CD4-positive, alpha-beta T cell treated with Interferon alpha-2 for 1 hour (primary cell): ENCODE results near the gene THEM5.
A peak's percentile ranks its signal among the peaks of the same experiment; 100 is the strongest.
"Not testable (repeated sequence)": the region's sequence is repeated elsewhere in the genome, so short reads cannot be mapped to it uniquely, and the experiment has no call there.

ENCODE experiments used
- DNase-seq, 2 donors: peaks; one replicate each; pipeline ENCODE4 v3.0.0-alpha.2; 2020 to 2022

THEM5 gene

GRCh38 chr1:151853411-151853943 lies at the start of gene THEM5:
Gene THEM5 (minus strand): TSS chr1:151853712. CDS start chr1:151853565, 147 bp downstream.
- no peak for DNase-seq

GRCh38 chr1:151902858-151903257 lies 49.3 kb upstream of the THEM5 start:
- DNase-seq: no peak

- DNase-seq: not testable (repeated sequence)
These were observed 47.3 kb upstream of the THEM5 start for GRCh38 chr1:151900804-151901203.

GRCh38 chr1:151898519-151898991 lies 45.0 kb upstream of the THEM5 start:
- peak; percentile 43 to 78 for DNase-seq

GRCh38 chr1:151897991-151898431 lies 44.5 kb upstream of the THEM5 start:
- no peak for DNase-seq

GRCh38 chr1:151893176-151893924 lies 39.8 kb upstream of the THEM5 start:
- no peak for DNase-seq

- DNase-seq: no peak
These were observed 38.7 kb upstream of the THEM5 start for GRCh38 chr1:151892190-151892589.

GRCh38 chr1:151891512-151891911 lies 38.0 kb upstream of the THEM5 start:
- no peak for DNase-seq

- peak in 1 of 2 donors; percentile 60 for DNase-seq
These were observed 35.6 kb upstream of the THEM5 start for GRCh38 chr1:151888972-151889570.

GRCh38 chr1:151887028-151887427 lies 33.5 kb upstream of the THEM5 start:
- no peak for DNase-seq

GRCh38 chr1:151885479-151885878 lies 32.0 kb upstream of the THEM5 start:
- no peak for DNase-seq

- DNase-seq: not testable (repeated sequence)
These were observed 31.4 kb upstream of the THEM5 start for GRCh38 chr1:151884879-151885278.

GRCh38 chr1:151884445-151884844 lies 30.9 kb upstream of the THEM5 start:
- not testable (repeated sequence) for DNase-seq

GRCh38 chr1:151883898-151884297 lies 30.4 kb upstream of the THEM5 start:
- not testable (repeated sequence) for DNase-seq

GRCh38 chr1:151882918-151883317 lies 29.4 kb upstream of the THEM5 start:
- not testable (repeated sequence) for DNase-seq

GRCh38 chr1:151882466-151882865 lies 29.0 kb upstream of the THEM5 start:
- no peak for DNase-seq

GRCh38 chr1:151881479-151881878 lies 28.0 kb upstream of the THEM5 start:
- no peak for DNase-seq

GRCh38 chr1:151875419-151876097 lies 22.0 kb upstream of the THEM5 start:
- DNase-seq: no peak

GRCh38 chr1:151872776-151873175 lies 19.3 kb upstream of the THEM5 start:
- not testable (repeated sequence) for DNase-seq

- no peak for DNase-seq
These were observed 17.9 kb upstream of the THEM5 start for GRCh38 chr1:151871284-151872030.

- no peak for DNase-seq
These were observed 15.0 kb upstream of the THEM5 start for GRCh38 chr1:151868486-151868885.

GRCh38 chr1:151867765-151868411 lies 14.4 kb upstream of the THEM5 start:
- DNase-seq: no peak
